Activated CD4-positive, alpha-beta T cell treated with anti-CD3 and anti-CD28 coated beads, Interleukin-2, amount 10 ng/mL, durations not matched to agents 24 days and 14 days (primary cell): ENCODE data around the gene SIT1. TPM values are rescaled to one million over a fixed set of nuclear protein-coding genes. Genes with fewer than 3 reads are reported as not detected.
A peak's percentile ranks its signal among the peaks of the same experiment; 100 is the strongest.

ENCODE experiments used
- DNase-seq: peaks from one replicate; pipeline ENCODE4 v3.0.0; 2022
- H3K27ac Mint-ChIP-seq: one replicate; pipeline ENCODE4 v1.8.0; 2022; ENCODE audit warnings: mild to moderate bottlenecking, mixed read lengths
- H3K27me3 Mint-ChIP-seq: one replicate; pipeline ENCODE4 v1.8.0; 2022; ENCODE audit warnings: mixed read lengths
- H3K36me3 Mint-ChIP-seq: one replicate; pipeline ENCODE4 v1.8.0; 2022; ENCODE audit warnings: low read depth, mild to moderate bottlenecking, mixed read lengths
- H3K4me1 Mint-ChIP-seq: one replicate; pipeline ENCODE4 v1.8.0; 2021; ENCODE audit warnings: mixed read lengths
- H3K4me3 Mint-ChIP-seq: one replicate; pipeline ENCODE4 v1.8.0; 2022; ENCODE audit warnings: mild to moderate bottlenecking, moderate library complexity, mixed read lengths
- H3K9me3 Mint-ChIP-seq: one replicate; pipeline ENCODE4 v1.8.0; 2021; ENCODE audit warnings: mixed read lengths
- intact Hi-C: fragments of 100-400 bp; cut with micrococcal nuclease; formaldehyde crosslinking; loops from one replicate; pipeline ENCODE4 v1.15.1; 2023
- total RNA-seq: library from RNA; stranded (reverse); gene quantifications from 2 replicates; pipeline ENCODE4 v1.2.3, GENCODE V29; 2022

SIT1 gene, protein sequence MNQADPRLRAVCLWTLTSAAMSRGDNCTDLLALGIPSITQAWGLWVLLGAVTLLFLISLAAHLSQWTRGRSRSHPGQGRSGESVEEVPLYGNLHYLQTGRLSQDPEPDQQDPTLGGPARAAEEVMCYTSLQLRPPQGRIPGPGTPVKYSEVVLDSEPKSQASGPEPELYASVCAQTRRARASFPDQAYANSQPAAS
- total RNA-seq, result 80.4 and 81.8 TPM in 2 replicates

- H3K9me3 Mint-ChIP-seq, result no peaks in the 10 kb centered on the region
- H3K4me3 Mint-ChIP-seq, result peak within 1 kb of the TSS; percentile 92
- H3K4me1 Mint-ChIP-seq, result peaks cover 43% of the 10 kb centered on the region
- H3K27me3 Mint-ChIP-seq, result no peaks in the 10 kb centered on the region
- peak; percentile 81 for DNase-seq
- H3K36me3 Mint-ChIP-seq, result peaks cover 14% of the 10 kb centered on the region
- peak within 1 kb of the TSS; percentile 96 for H3K27ac Mint-ChIP-seq
- intact Hi-C loops, result no loop called here
Observed at GRCh38 chr9:35650341-35651158, at the start of gene SIT1. Gene SIT1 (minus strand): TSS chr9:35650931. CDS start chr9:35650853, 78 bp downstream.

- Mint-ChIP-seq H3K9me3 (no peaks in the 10 kb centered on the region), H3K27me3 (no peaks in the 10 kb centered on the region), H3K27ac (no peak overlapping the region), H3K4me1 (peaks cover 2% of the 10 kb centered on the region), H3K4me3 (no peak overlapping the region), H3K36me3 (peaks cover 45% of the 10 kb centered on the region)
- intact Hi-C loops, result no loop called here
- DNase-seq, result no peak
Observed at GRCh38 chr9:35700031-35700430, 49.3 kb upstream of the SIT1 start.

DNA sequence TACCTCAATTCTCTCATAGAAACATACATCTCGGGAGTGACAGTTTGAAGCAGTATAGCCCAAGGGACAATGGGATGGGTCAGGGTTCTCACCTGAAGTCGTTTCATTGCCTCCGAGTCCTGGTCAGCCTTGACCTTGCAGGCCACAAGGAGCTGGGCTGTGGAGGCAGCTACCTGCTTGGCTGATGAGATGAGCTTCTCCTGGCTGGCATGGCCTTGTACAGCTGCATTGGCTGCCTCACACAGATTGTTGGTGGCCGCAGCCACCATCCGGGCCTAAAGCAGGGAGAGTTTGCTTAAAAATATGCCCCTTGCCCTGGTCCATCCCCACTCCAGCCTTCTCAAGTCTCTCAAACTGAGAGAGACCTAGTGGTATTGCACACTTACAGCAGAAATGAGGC is 47.5 kb upstream of the SIT1 start:
- Mint-ChIP-seq H3K4me1 (peaks cover 2% of the 10 kb centered on the region), H3K27me3 (no peaks in the 10 kb centered on the region), H3K36me3 (peaks cover 29% of the 10 kb centered on the region), H3K9me3 (no peaks in the 10 kb centered on the region), H3K4me3 (no peak overlapping the region), H3K27ac (no peak overlapping the region)
- intact Hi-C loops, result no loop called here
- no peak for DNase-seq

GRCh38 chr9:35697486-35697885 is 46.8 kb upstream of the SIT1 start:
- Mint-ChIP-seq H3K36me3 (peaks cover 23% of the 10 kb centered on the region), H3K4me1 (peaks cover 2% of the 10 kb centered on the region), H3K4me3 (no peak overlapping the region), H3K27ac (no peak overlapping the region), H3K27me3 (no peaks in the 10 kb centered on the region), H3K9me3 (no peaks in the 10 kb centered on the region)
- intact Hi-C loops, result loop anchor here (2.0 kb wide), 1 partner anchor 31 kb away; no protein-coding TSS in a partner anchor
- DNase-seq, result no peak

GRCh38 chr9:35696520-35697215 is 45.9 kb upstream of the SIT1 start:
- Mint-ChIP-seq H3K27me3 (no peaks in the 10 kb centered on the region), H3K4me1 (peaks cover 5% of the 10 kb centered on the region), H3K9me3 (no peaks in the 10 kb centered on the region), H3K36me3 (peaks cover 23% of the 10 kb centered on the region), H3K4me3 (no peak overlapping the region), H3K27ac (peak overlapping the region; percentile 4)
- peak; percentile 87 for DNase-seq
- intact Hi-C loops, result loop anchor here (2.0 kb wide), 1 partner anchor 32 kb away; no protein-coding TSS in a partner anchor

- intact Hi-C loops, result loop anchor here (2.0 kb wide), 1 partner anchor 33 kb away; no protein-coding TSS in a partner anchor
- Mint-ChIP-seq H3K9me3 (no peaks in the 10 kb centered on the region), H3K36me3 (peaks cover 23% of the 10 kb centered on the region), H3K4me3 (no peak overlapping the region), H3K27ac (no peak overlapping the region), H3K4me1 (peaks cover 8% of the 10 kb centered on the region), H3K27me3 (no peaks in the 10 kb centered on the region)
- DNase-seq, result no peak
Observed at GRCh38 chr9:35695943-35696401, 45.2 kb upstream of the SIT1 start.

GRCh38 chr9:35691757-35692301 is 41.1 kb upstream of the SIT1 start:
- DNase-seq, result no peak
- Mint-ChIP-seq H3K27ac (peak overlapping the region; percentile 49), H3K4me1 (peaks cover 23% of the 10 kb centered on the region), H3K36me3 (peaks cover 7% of the 10 kb centered on the region), H3K9me3 (no peaks in the 10 kb centered on the region), H3K4me3 (peak overlapping the region; percentile 86), H3K27me3 (no peaks in the 10 kb centered on the region)
- intact Hi-C loops, result loop anchor here (2.0 kb wide), 1 partner anchor 33 kb away; the partner anchor contains the start of genes CCDC107 and RMRP

- peak overlapping the region; percentile 81 for H3K27ac Mint-ChIP-seq
- DNase-seq, result no peak
- H3K4me1 Mint-ChIP-seq, result peaks cover 21% of the 10 kb centered on the region
- peaks cover 1% of the 10 kb centered on the region for H3K36me3 Mint-ChIP-seq
- peak overlapping the region; percentile 86 for H3K4me3 Mint-ChIP-seq
- intact Hi-C loops, result loop anchor here (2.0 kb wide), 1 partner anchor 32 kb away; the partner anchor contains the start of genes CCDC107 and RMRP
- no peaks in the 10 kb centered on the region for H3K27me3 Mint-ChIP-seq
- H3K9me3 Mint-ChIP-seq, result no peaks in the 10 kb centered on the region
Observed at GRCh38 chr9:35691334-35691650, 40.6 kb upstream of the SIT1 start.

DNA sequence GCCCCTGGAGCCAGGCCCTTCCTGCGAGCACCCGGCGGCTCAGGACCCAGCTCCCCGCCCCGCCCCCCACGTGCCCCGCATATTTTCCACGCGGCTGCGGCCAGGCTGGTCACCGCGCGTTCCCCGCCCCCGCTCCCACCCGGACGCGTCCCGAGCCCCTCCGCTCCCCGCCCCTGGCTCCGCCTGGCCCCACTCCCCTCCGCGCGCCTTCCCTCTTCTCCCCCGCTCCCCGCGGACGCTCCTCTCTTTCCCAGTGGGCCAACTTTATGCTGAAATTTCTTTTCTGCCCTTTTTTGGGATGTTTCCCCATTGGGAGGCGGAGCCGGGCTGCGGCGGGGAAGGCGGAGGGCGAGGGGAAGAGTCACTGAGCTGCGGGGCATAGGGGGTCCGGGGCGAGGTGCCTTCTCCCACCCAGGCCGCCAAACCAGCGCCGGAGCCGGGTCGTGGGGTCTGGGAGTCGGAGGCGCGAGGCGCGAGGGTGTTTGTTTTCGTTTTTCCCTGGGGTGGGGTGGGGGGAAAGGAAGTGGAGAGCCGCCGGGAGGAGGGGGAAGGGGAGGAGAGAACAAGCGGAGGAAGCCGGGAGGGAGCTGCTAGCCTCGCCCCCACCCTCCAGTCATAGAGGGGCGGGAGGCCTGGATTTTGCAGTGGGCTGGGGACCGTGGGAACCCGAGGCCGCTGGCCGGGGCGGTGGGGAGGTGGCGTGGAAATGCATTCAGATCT is 40.0 kb upstream of the SIT1 start:
- H3K4me3 Mint-ChIP-seq, result peak overlapping the region; percentile 86
- DNase-seq, result peak; percentile 79
- no peaks in the 10 kb centered on the region for H3K9me3 Mint-ChIP-seq
- H3K27me3 Mint-ChIP-seq, result no peaks in the 10 kb centered on the region
- H3K4me1 Mint-ChIP-seq, result peaks cover 21% of the 10 kb centered on the region
- peak overlapping the region; percentile 81 for H3K27ac Mint-ChIP-seq
- no peaks in the 10 kb centered on the region for H3K36me3 Mint-ChIP-seq
- intact Hi-C loops, result loop anchor here (2.0 kb wide), 1 partner anchor 32 kb away; the partner anchor contains the start of genes CCDC107 and RMRP

- peak overlapping the region; percentile 60 for H3K27ac Mint-ChIP-seq
- H3K36me3 Mint-ChIP-seq, result no peaks in the 10 kb centered on the region
- H3K4me3 Mint-ChIP-seq, result peak overlapping the region; percentile 86
- H3K27me3 Mint-ChIP-seq, result no peaks in the 10 kb centered on the region
- no peak for DNase-seq
- H3K4me1 Mint-ChIP-seq, result peaks cover 21% of the 10 kb centered on the region
- intact Hi-C loops, result loop anchor here (2.0 kb wide), 1 partner anchor 31 kb away; the partner anchor contains the start of genes CCDC107 and RMRP
- H3K9me3 Mint-ChIP-seq, result no peaks in the 10 kb centered on the region
Observed at GRCh38 chr9:35690294-35690613, 39.5 kb upstream of the SIT1 start.

GRCh38 chr9:35689542-35690293 is 39.0 kb upstream of the SIT1 start, which contains the start of gene TPM2:
Gene TPM2 (minus strand): TSS chr9:35689925. CDS start chr9:35689817, 108 bp downstream.
- H3K36me3 Mint-ChIP-seq, result no peaks in the 10 kb centered on the region
- intact Hi-C loops, result loop anchor here (2.0 kb wide), 2 partner anchors 31 to 43 kb away; partner anchors contain the start of genes CCDC107 and RMRP
- no peaks in the 10 kb centered on the region for H3K9me3 Mint-ChIP-seq
- H3K4me3 Mint-ChIP-seq, result peak within 1 kb of the TSS; percentile 86
- no peak for DNase-seq
- peak within 1 kb of the TSS; percentile 81 for H3K27ac Mint-ChIP-seq
- H3K4me1 Mint-ChIP-seq, result peaks cover 21% of the 10 kb centered on the region
- no peaks in the 10 kb centered on the region for H3K27me3 Mint-ChIP-seq
